Tibial nerve (tissue), 3 donors: ENCODE measurements around the gene CHST15.
"Not testable (repeated sequence)": the region's sequence is repeated elsewhere in the genome, so short reads cannot be mapped to it uniquely, and the experiment has no call there.

Experiments used
- CTCF ChIP-seq, 5 experiments: fragments of 200-600 bp in 3 of 5; fragments of 450-650 bp in 2 of 5; sonication (generic) in 3 of 5; IDR thresholded peaks; one replicate each; pipeline ENCODE4 v1.5.1; 2016 to 2019; ENCODE audit warnings: antibody characterized with exemption in 5 of 5, mild to moderate bottlenecking in 3 of 5, moderate library complexity in 2 of 5
- POLR2A ChIP-seq, 2 donors: fragments of 450-650 bp; IDR thresholded peaks; one replicate each; pipeline ENCODE4 v1.6.1; 2017; ENCODE audit warnings: antibody characterized with exemption in 2 of 2, mild to moderate bottlenecking in 2 of 2, moderate library complexity in 2 of 2

GRCh38 chr10:124034576-124035305 is 58.7 kb downstream of the CHST15 start:
- not testable (repeated sequence) for TF ChIP-seq POLR2A, CTCF (IDR thresholded peaks at IDR 0.05)
